Measurements from ENCODE around the gene FER. TPM values are rescaled to one million over a fixed set of nuclear protein-coding genes. Genes with fewer than 3 reads are reported as not detected.

FER gene
- total and polyA plus RNA-seq, 12 donors, result 3.5 to 37.5 (median 27.0) TPM

DNA sequence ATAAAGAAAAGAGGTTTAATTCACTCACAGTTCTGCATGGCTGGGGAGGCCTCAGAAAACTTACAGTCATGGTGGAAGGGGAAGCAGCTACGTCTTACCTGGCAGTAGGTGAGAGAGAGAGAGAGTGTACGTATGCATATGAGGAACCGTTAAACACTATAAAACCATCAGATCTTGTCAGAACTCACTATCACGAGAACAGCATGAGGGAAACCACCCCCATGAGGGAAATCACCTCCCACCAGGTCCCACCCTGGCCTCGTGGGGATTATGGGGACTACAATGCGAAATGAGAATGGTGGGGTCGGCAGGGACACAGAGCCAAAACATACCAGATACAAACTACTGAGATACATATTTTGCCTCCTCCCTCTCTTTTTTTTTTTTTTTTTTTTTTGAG lies 10.8 kb upstream of the FER start:
- no peaks in the 10 kb centered on the region for H3K9me3 ChIP-seq (replicated peaks in 1 of 3)
- no peak overlapping the region for H3K27ac ChIP-seq
- H3K4me3 ChIP-seq, result no peak overlapping the region
- DNase-seq, result no peak
- no peaks in the 10 kb centered on the region for H3K4me1 ChIP-seq (replicated peaks in 1 of 2)
- H3K27me3 ChIP-seq, result no peaks in the 10 kb centered on the region
- no peaks in the 10 kb centered on the region for H3K36me3 ChIP-seq (replicated peaks in 1 of 2)
- intact Hi-C loops (cut with DNase I), result no loop called here
- WGBS, 4 donors, result 90 to 95% (median 91%) methylated on average over 7 of the region's 7 CpGs
- TF ChIP-seq CTCF (IDR thresholded peaks at IDR 0.05), result no peak
- TF ChIP-seq POLR2A (IDR thresholded peaks at IDR 0.05), result no peak

- DNase-seq, result no peak
- Histone ChIP-seq H3K4me3 (no peak overlapping the region), H3K9me3 (replicated peaks in 1 of 3) (no peaks in the 10 kb centered on the region), H3K27ac (no peak overlapping the region), H3K27me3 (no peaks in the 10 kb centered on the region), H3K4me1 (replicated peaks in 1 of 2) (no peaks in the 10 kb centered on the region), H3K36me3 (replicated peaks in 1 of 2) (no peaks in the 10 kb centered on the region)
- intact Hi-C loops (cut with DNase I), result no loop called here
- TF ChIP-seq CTCF (IDR thresholded peaks at IDR 0.05) (no peak), POLR2A (IDR thresholded peaks at IDR 0.05) (no peak)
- WGBS, 4 donors, result 91 to 93% (median 93%) methylated on average over 4 of the region's 4 CpGs
Observed at GRCh38 chr5:108739376-108739775, 8.3 kb upstream of the FER start.

DNA sequence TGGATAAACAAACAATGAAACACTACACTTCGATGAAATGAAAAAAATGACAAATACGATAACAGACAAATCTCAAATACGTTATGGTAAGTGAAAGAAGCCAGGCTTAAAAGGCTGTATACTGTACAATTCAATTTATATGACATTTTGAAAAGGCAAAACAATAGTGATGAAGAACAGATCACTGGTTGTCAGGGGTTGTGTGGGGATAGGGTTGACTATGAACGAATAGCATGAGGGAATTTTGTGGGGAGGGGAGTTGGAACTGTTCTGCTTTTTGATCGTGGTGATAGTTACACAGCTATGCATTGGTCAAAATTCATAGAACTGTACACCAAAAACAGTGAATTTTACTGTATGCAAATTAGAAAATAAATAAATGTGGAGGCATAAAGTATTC lies 7.8 kb upstream of the FER start:
- DNase-seq, result no peak
- Histone ChIP-seq H3K36me3 (replicated peaks in 1 of 2) (no peaks in the 10 kb centered on the region), H3K9me3 (replicated peaks in 1 of 3) (no peaks in the 10 kb centered on the region), H3K4me1 (replicated peaks in 1 of 2) (no peaks in the 10 kb centered on the region), H3K4me3 (no peak overlapping the region), H3K27me3 (no peaks in the 10 kb centered on the region), H3K27ac (no peak overlapping the region)
- TF ChIP-seq CTCF (IDR thresholded peaks at IDR 0.05) (no peak), POLR2A (IDR thresholded peaks at IDR 0.05) (no peak)
- 77 to 81% (median 80%) methylated on average over 5 of the region's 5 CpGs for WGBS, 4 donors
- intact Hi-C loops (cut with DNase I), result no loop called here

GRCh38 chr5:108743319-108743718 lies 4.4 kb upstream of the FER start:
- intact Hi-C loops (cut with DNase I), result no loop called here
- Histone ChIP-seq H3K27ac (no peak overlapping the region), H3K4me1 (replicated peaks in 1 of 2) (no peaks in the 10 kb centered on the region), H3K4me3 (no peak overlapping the region), H3K27me3 (no peaks in the 10 kb centered on the region), H3K9me3 (replicated peaks in 1 of 3) (no peaks in the 10 kb centered on the region), H3K36me3 (replicated peaks in 1 of 2) (no peaks in the 10 kb centered on the region)
- WGBS, 4 donors, result 85 to 92% (median 90%) methylated on average over 1 of the region's 1 CpG
- no peak for DNase-seq
- TF ChIP-seq POLR2A (IDR thresholded peaks at IDR 0.05), result no peak
- TF ChIP-seq CTCF (IDR thresholded peaks at IDR 0.05), result no peak
